Mesendoderm (in vitro differentiated cells): ENCODE measurements around the gene EEA1.

Experiments
- DNase-seq: peaks from one replicate; pipeline ENCODE4 v3.0.0; 2013
- H2AK5ac ChIP-seq: 2 replicates; pipeline ENCODE4 v1.6.1; 2013; ENCODE audit warnings: low read length, inconsistent platforms
- H2BK120ac ChIP-seq: 2 replicates; pipeline ENCODE4 v1.6.1; 2013; ENCODE audit warnings: low read depth, mild to moderate bottlenecking, low read length, moderate library complexity, mixed read lengths
- H2BK15ac ChIP-seq: replicated peaks from 2 replicates; pipeline ENCODE4 v1.6.1; 2013; ENCODE audit warnings: low read depth, mild to moderate bottlenecking, moderate library complexity
- H2BK5ac ChIP-seq: 2 replicates; pipeline ENCODE4 v1.6.1; 2013; ENCODE audit warnings: low read length, inconsistent platforms
- H3K18ac ChIP-seq: 2 replicates; pipeline ENCODE4 v1.6.1; 2013; ENCODE audit warnings: mild to moderate bottlenecking, low read length, mixed read lengths
- H3K23ac ChIP-seq: one replicate; pipeline ENCODE4 v1.6.1; 2013; ENCODE audit warnings: low read length
- H3K27ac ChIP-seq: 2 replicates; pipeline ENCODE4 v1.5.1; 2013; ENCODE audit warnings: low read depth, mild to moderate bottlenecking, inconsistent platforms, low read length, moderate library complexity
- H3K27me3 ChIP-seq: 2 replicates; pipeline ENCODE4 v1.6.1; 2013; ENCODE audit warnings: low read length, control low read depth, mild to moderate bottlenecking, inconsistent platforms; ENCODE audit not compliant: insufficient read depth, poor library complexity
- H3K36me3 ChIP-seq: 2 replicates; pipeline ENCODE4 v1.6.1; 2013; ENCODE audit warnings: low read length, inconsistent platforms; ENCODE audit not compliant: control insufficient read depth, insufficient read depth
- H3K4ac ChIP-seq: one replicate; pipeline ENCODE4 v1.6.1; 2013; ENCODE audit warnings: low read depth, mild to moderate bottlenecking, low read length, moderate library complexity
- H3K4me1 ChIP-seq: 2 replicates; pipeline ENCODE4 v1.6.1; 2013; ENCODE audit warnings: low read depth, low read length, inconsistent platforms; ENCODE audit not compliant: control insufficient read depth
- H3K4me2 ChIP-seq: 2 replicates; pipeline ENCODE4 v1.6.1; 2013; ENCODE audit warnings: low read length
- H3K4me3 ChIP-seq: 2 replicates; pipeline ENCODE4 v1.5.1; 2013; ENCODE audit warnings: mild to moderate bottlenecking, low read length
- H3K56ac ChIP-seq: one replicate; pipeline ENCODE4 v1.6.1; 2013; ENCODE audit warnings: low read length
- H3K79me1 ChIP-seq: 2 replicates; pipeline ENCODE4 v1.6.1; 2013; ENCODE audit warnings: low read length, inconsistent platforms
- H3K79me2 ChIP-seq: 2 replicates; pipeline ENCODE4 v1.6.1; 2013; ENCODE audit warnings: mild to moderate bottlenecking, low read length; ENCODE audit not compliant: control insufficient read depth, insufficient read depth
- H3K9ac ChIP-seq: 2 replicates; pipeline ENCODE4 v1.6.1; 2013; ENCODE audit warnings: low read length, inconsistent platforms
- H4K5ac ChIP-seq: one replicate; pipeline ENCODE4 v1.6.1; 2013; ENCODE audit warnings: low read length
- H4K8ac ChIP-seq: one replicate; pipeline ENCODE4 v1.6.1; 2013; ENCODE audit warnings: low read depth, mild to moderate bottlenecking, control low read depth, low read length, moderate library complexity
- WGBS: extraction: QIAGEN DNeasy Blood & Tissue Kit; methylation state at CpG from one replicate; pipeline ENCODE4 v1.1.7; 2013; ENCODE audit warnings: low lambda C conversion rate, missing lambda C conversion rate; ENCODE audit not compliant: insufficient coverage; ENCODE audit errors: extremely low coverage; 5-methylcytosine and 5-hydroxymethylcytosine counted together

The EEA1 gene

DNA sequence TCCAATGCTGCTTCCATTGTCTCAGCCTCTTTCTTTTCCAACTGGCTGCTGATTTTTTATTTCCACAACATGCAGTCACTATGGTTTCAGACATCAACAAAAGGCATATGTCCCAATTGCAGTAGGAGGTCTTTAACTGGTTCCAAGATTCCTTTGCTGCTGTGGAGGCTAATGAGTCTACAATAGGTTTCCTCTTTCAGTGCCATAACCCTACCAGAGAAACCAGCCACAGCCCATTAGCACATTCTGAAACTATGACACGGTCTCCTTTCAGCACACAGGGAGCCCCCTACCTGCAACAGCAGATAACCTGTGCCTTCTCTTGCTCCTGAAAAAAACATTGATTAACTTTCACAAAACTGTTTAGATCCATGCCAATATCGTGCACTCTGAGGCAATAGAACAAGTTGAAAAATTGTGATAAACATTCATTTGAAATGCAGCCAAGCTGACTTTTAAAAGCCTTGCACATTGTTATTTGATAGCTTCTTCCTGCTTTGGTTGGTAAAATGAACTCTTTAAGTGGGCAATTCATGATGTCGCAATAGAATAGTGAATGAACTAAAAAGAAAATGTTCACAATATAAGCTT, 193.9 kb downstream of the EEA1 start:
- H3K27me3 ChIP-seq = no peaks in the 10 kb centered on the region
- no peak overlapping the region for H2BK120ac ChIP-seq
- H3K4ac ChIP-seq = no peak overlapping the region
- H3K56ac ChIP-seq = no peak overlapping the region
- no CpG with 5 or more reads among the region's 3 CpGs for WGBS
- no peak overlapping the region for H2BK5ac ChIP-seq
- H3K79me2 ChIP-seq = no peaks in the 10 kb centered on the region
- no peak overlapping the region for H4K5ac ChIP-seq
- no peak overlapping the region for H3K4me3 ChIP-seq
- DNase-seq = peak; percentile 67
- no peak overlapping the region for H3K9ac ChIP-seq
- H2BK15ac ChIP-seq = no peak overlapping the region
- no peak overlapping the region for H4K8ac ChIP-seq
- no peak overlapping the region for H3K18ac ChIP-seq
- H2AK5ac ChIP-seq = no peak overlapping the region
- H3K27ac ChIP-seq = no peak overlapping the region
- no peaks in the 10 kb centered on the region for H3K79me1 ChIP-seq
- H3K4me2 ChIP-seq = no peak overlapping the region
- H3K36me3 ChIP-seq = no peaks in the 10 kb centered on the region
- H3K23ac ChIP-seq = no peak overlapping the region
- no peaks in the 10 kb centered on the region for H3K4me1 ChIP-seq

DNA sequence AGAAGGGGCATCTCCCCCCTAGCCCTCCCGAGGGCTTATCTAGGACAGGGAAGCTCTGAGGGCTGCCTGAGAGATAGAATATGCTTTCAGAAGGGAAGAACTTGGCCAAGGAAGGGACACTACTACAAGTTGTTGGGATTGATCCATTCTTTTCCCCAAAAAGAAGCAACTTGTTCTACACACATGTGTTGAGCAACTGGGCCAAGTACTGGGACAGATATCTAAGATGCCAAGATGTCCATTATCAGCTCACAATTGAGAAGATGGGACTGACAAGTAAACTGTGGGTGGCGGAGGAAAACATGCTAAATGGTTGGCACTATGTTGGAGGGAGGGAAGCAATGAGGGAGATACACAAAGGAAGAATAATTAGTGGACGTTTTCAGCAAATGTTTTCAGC, 195.4 kb downstream of the EEA1 start:
- Histone ChIP-seq H3K79me1 (no peaks in the 10 kb centered on the region), H3K4me1 (no peaks in the 10 kb centered on the region), H3K36me3 (no peaks in the 10 kb centered on the region), H3K23ac (no peak overlapping the region), H3K56ac (no peak overlapping the region), H2BK5ac (no peak overlapping the region), H4K5ac (no peak overlapping the region), H2AK5ac (no peak overlapping the region), H4K8ac (no peak overlapping the region), H3K27me3 (no peaks in the 10 kb centered on the region), H2BK120ac (no peak overlapping the region), H3K4me3 (no peak overlapping the region), H3K18ac (no peak overlapping the region), H3K27ac (no peak overlapping the region), H3K9ac (no peak overlapping the region), H3K4ac (no peak overlapping the region), H2BK15ac (no peak overlapping the region), H3K4me2 (no peak overlapping the region), H3K79me2 (no peaks in the 10 kb centered on the region)
- no CpG with 5 or more reads among the region's 3 CpGs for WGBS
- no peak for DNase-seq

DNA sequence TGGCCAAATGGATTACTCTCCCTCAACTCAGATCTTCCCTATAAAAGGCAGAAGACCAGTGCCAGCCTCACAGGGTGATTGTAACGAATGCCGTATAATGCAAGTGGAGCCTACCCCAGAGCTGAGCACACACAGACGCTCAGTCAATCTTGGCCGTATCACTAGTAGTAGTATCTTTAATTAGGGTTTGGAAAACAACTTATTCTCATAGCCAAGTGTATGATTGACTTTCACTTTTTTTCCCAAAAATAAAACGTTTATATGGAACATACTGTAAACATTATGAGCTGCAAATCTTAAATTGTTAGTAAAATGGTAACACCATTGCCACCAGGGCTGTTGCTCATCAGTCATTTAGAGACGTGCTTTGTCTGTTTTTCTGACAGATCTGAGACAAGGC, 195.9 kb downstream of the EEA1 start:
- no peak overlapping the region for H3K27ac ChIP-seq
- H4K8ac ChIP-seq = no peak overlapping the region
- H3K36me3 ChIP-seq = no peaks in the 10 kb centered on the region
- H3K56ac ChIP-seq = no peak overlapping the region
- no peak for DNase-seq
- no peaks in the 10 kb centered on the region for H3K79me2 ChIP-seq
- H3K4me2 ChIP-seq = no peak overlapping the region
- H3K27me3 ChIP-seq = no peaks in the 10 kb centered on the region
- no peak overlapping the region for H3K9ac ChIP-seq
- H3K23ac ChIP-seq = no peak overlapping the region
- no peak overlapping the region for H2BK15ac ChIP-seq
- H3K4me1 ChIP-seq = no peaks in the 10 kb centered on the region
- no peak overlapping the region for H2BK120ac ChIP-seq
- H3K4ac ChIP-seq = no peak overlapping the region
- H2AK5ac ChIP-seq = no peak overlapping the region
- H4K5ac ChIP-seq = no peak overlapping the region
- H2BK5ac ChIP-seq = no peak overlapping the region
- no peak overlapping the region for H3K18ac ChIP-seq
- no peaks in the 10 kb centered on the region for H3K79me1 ChIP-seq
- WGBS = no CpG with 5 or more reads among the region's 6 CpGs
- no peak overlapping the region for H3K4me3 ChIP-seq

DNA sequence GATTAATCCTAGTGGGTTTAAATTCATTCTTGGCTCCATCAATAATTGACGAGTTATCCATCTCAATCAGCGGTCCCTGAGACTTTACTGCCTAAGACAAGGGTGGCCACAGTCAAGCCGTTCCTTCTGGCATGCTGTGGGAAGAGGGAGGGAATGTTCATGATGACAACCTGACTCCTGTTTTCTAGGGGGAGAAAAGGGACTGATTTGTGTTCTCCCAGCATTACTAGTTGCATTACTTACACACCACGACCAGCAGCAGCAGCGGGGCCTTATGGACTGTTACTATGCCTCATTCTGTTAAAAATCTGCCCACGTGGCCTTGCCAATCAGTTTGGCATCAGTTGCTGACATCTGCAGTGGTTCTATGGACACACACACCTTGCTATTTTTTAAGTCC, 196.4 kb downstream of the EEA1 start:
- Histone ChIP-seq H3K4ac (no peak overlapping the region), H3K4me3 (no peak overlapping the region), H3K79me2 (no peaks in the 10 kb centered on the region), H2BK120ac (no peak overlapping the region), H3K27ac (no peak overlapping the region), H2BK5ac (no peak overlapping the region), H2AK5ac (no peak overlapping the region), H3K79me1 (no peaks in the 10 kb centered on the region), H3K23ac (no peak overlapping the region), H2BK15ac (no peak overlapping the region), H3K56ac (no peak overlapping the region), H4K8ac (no peak overlapping the region), H3K27me3 (no peaks in the 10 kb centered on the region), H4K5ac (no peak overlapping the region), H3K4me1 (no peaks in the 10 kb centered on the region), H3K18ac (no peak overlapping the region), H3K4me2 (no peak overlapping the region), H3K36me3 (no peaks in the 10 kb centered on the region), H3K9ac (no peak overlapping the region)
- DNase-seq = no peak
- WGBS = no CpG with 5 or more reads among the region's 6 CpGs

DNA sequence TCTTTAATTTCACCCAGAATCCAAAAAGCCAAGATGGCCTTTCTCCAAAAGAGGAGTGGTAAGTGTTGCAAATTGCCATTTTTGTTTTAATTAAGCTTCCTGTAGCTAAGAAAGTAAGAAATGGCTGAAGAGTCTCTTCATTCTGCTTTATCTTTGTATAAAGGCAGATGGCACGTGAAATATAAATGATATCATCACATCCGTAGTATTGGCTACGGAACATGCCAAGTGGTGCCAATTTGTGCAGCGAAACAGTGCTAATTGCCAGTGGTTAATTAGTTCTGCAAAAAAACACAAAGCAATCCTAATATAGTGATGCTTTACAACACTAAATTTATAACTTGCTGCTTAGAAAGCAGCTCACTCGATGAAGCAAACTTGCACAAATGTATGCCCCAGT, 196.9 kb downstream of the EEA1 start:
- H4K8ac ChIP-seq = no peak overlapping the region
- H2BK5ac ChIP-seq = no peak overlapping the region
- DNase-seq = no peak
- no peaks in the 10 kb centered on the region for H3K36me3 ChIP-seq
- H3K23ac ChIP-seq = no peak overlapping the region
- no peaks in the 10 kb centered on the region for H3K27me3 ChIP-seq
- no CpG with 5 or more reads among the region's 5 CpGs for WGBS
- no peaks in the 10 kb centered on the region for H3K79me2 ChIP-seq
- H3K79me1 ChIP-seq = no peaks in the 10 kb centered on the region
- no peaks in the 10 kb centered on the region for H3K4me1 ChIP-seq
- no peak overlapping the region for H3K56ac ChIP-seq
- no peak overlapping the region for H2AK5ac ChIP-seq
- no peak overlapping the region for H2BK120ac ChIP-seq
- no peak overlapping the region for H2BK15ac ChIP-seq
- no peak overlapping the region for H4K5ac ChIP-seq
- H3K9ac ChIP-seq = no peak overlapping the region
- H3K27ac ChIP-seq = no peak overlapping the region
- H3K18ac ChIP-seq = no peak overlapping the region
- H3K4me2 ChIP-seq = no peak overlapping the region
- no peak overlapping the region for H3K4me3 ChIP-seq
- no peak overlapping the region for H3K4ac ChIP-seq

DNA sequence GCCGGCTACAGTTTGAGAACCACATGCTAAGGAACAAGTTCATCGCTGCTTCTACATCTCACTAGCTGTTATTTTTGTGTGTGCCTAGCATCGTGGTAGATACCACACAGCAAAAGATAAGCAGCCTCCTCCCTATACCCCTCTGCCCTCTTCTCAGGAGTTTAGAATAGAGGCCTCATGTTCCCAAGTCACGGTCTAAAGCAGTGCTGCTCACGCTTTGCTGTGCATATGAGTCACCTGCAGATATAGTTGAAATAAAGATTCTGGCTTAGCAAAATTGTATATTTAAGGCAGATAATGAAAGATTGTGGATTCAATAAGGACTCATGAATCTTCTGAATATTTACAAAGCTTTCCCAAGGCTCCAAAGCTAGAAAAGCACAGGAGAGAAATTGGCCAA, 198.3 kb downstream of the EEA1 start:
- Histone ChIP-seq H3K9ac (no peak overlapping the region), H3K27ac (no peak overlapping the region), H3K56ac (no peak overlapping the region), H3K79me2 (no peaks in the 10 kb centered on the region), H3K18ac (no peak overlapping the region), H3K79me1 (no peaks in the 10 kb centered on the region), H2BK120ac (no peak overlapping the region), H2BK5ac (no peak overlapping the region), H2BK15ac (no peak overlapping the region), H3K4me3 (no peak overlapping the region), H3K4me1 (no peaks in the 10 kb centered on the region), H3K23ac (no peak overlapping the region), H4K5ac (no peak overlapping the region), H3K36me3 (no peaks in the 10 kb centered on the region), H2AK5ac (no peak overlapping the region), H3K4ac (no peak overlapping the region), H3K27me3 (no peaks in the 10 kb centered on the region), H4K8ac (no peak overlapping the region), H3K4me2 (no peak overlapping the region)
- no CpG with 5 or more reads among the region's 5 CpGs for WGBS
- no peak for DNase-seq
